HepG2 (cell line): ENCODE data around the gene PPFIA2. TPM values are rescaled to one million over a fixed set of nuclear protein-coding genes. Genes with fewer than 3 reads are reported as not detected.

Source experiments
- ATAC-seq: fragments of 200-7000 bp; cut with Tn5 transposase; 3 replicates; pipeline ENCODE4 v1.9.1; 2020; ENCODE audit warnings: mild to moderate bottlenecking, moderate library complexity
- BruUV-seq: library from RNA; stranded (reverse); fragments of 400-500 nt; replicated peaks from 2 replicates; lab custom pipeline; 2021; lab: Mats Ljungman, UMichigan
- CTCF ChIA-PET: fragments of 300-600 bp; formaldehyde crosslinking; extraction: SDS; loops from one replicate; lab custom pipeline; 2021; ENCODE audit warnings: low total read pairs, inconsistent platforms, low intra/inter-chr PET ratio; lab: Yijun Ruan, JAX
- POLR2A ChIA-PET: fragments of 350-600 bp; sonication (Branson Sonifier 250); formaldehyde crosslinking; loops from one replicate; lab custom pipeline; 2020; ENCODE audit warnings: antibody characterized with exemption, inconsistent platforms; lab: Yijun Ruan, JAX
- DNase-seq: peaks from one replicate; pipeline ENCODE4 v3.0.0-alpha.2; 2015; ENCODE audit warnings: low spot score
- FAIRE-seq: peaks from 3 replicates; lab custom pipeline; 2011; peaks lifted over from hg19 to GRCh38; lab: Jason Lieb, UNC
- H2AFZ ChIP-seq: one replicate; pipeline ENCODE4 v1.6.1; 2011; ENCODE audit warnings: low read length, inconsistent platforms
- H3K27ac ChIP-seq: fragments of 300-600 bp; 3 replicates; pipeline ENCODE4 v1.8.0; 2011; ENCODE audit warnings: mixed run types, mild to moderate bottlenecking, mixed read lengths, low read length, inconsistent platforms; ENCODE audit not compliant: insufficient read depth; ENCODE audit errors: extremely low read length
- H3K27me3 ChIP-seq, 2 experiments: fragments of 200-600 bp in 1 of 2; 2 replicates in 1 of 2; 3 replicates in 1 of 2; pipeline versions ENCODE4 v1.6.0 to v1.8.0; 2011; ENCODE audit warnings: low read length in 2 of 2, mild to moderate bottlenecking in 2 of 2, moderate library complexity in 2 of 2, inconsistent platforms in 1 of 2; ENCODE audit not compliant: insufficient read depth in 2 of 2, control insufficient read depth in 1 of 2
- H3K36me3 ChIP-seq, 2 experiments: fragments of 200-600 bp in 1 of 2; replicated peaks in 1 of 2; 2 replicates in 1 of 2; 3 replicates in 1 of 2; pipeline versions ENCODE4 v1.5.1 to v1.8.0; 2011; ENCODE audit warnings: low read length in 2 of 2, inconsistent platforms in 1 of 2; ENCODE audit not compliant: insufficient read depth in 2 of 2, control insufficient read depth in 1 of 2
- H3K4me1 ChIP-seq: 2 replicates; pipeline ENCODE4 v1.5.1; 2012; ENCODE audit warnings: low read length, inconsistent platforms; ENCODE audit not compliant: insufficient read depth
- H3K4me2 ChIP-seq: 2 replicates; pipeline ENCODE4 v1.6.0; 2011; ENCODE audit warnings: low read depth, low read length, inconsistent platforms
- H3K4me3 ChIP-seq, 3 experiments: fragments of 200-600 bp in 1 of 3; sonication (generic), shearing (Covaris generic) in 1 of 3; replicated peaks in 1 of 3; 2 replicates each; pipeline ENCODE4 v1.5.1; 2011 to 2016; ENCODE audit warnings: low read length in 3 of 3, inconsistent platforms in 2 of 3, low read depth in 2 of 3, mild to moderate bottlenecking in 2 of 3, control low read depth in 1 of 3, mixed read lengths in 1 of 3; ENCODE audit not compliant: insufficient read depth in 1 of 3
- H3K79me2 ChIP-seq: one replicate; pipeline ENCODE4 v1.6.1; 2011; ENCODE audit warnings: low read length, inconsistent platforms; ENCODE audit not compliant: insufficient read depth
- H3K9ac ChIP-seq: 2 replicates; pipeline ENCODE4 v1.6.0; 2011; ENCODE audit warnings: mild to moderate bottlenecking, low read depth, low read length, inconsistent platforms; ENCODE audit not compliant: insufficient read depth
- H3K9me3 ChIP-seq: 2 replicates; pipeline ENCODE4 v1.5.1; 2012; ENCODE audit warnings: mild to moderate bottlenecking, low read length
- H4K20me1 ChIP-seq: 2 replicates; pipeline ENCODE4 v1.6.0; 2011; ENCODE audit warnings: inconsistent platforms, mild to moderate bottlenecking, low read length, moderate library complexity; ENCODE audit not compliant: insufficient read depth
- AGO1 ChIP-seq: fragments of 200-400 bp; formaldehyde crosslinking; IDR thresholded peaks from 2 replicates; pipeline ENCODE4 v1.6.1; 2017; ENCODE audit warnings: mild to moderate bottlenecking, low read depth, low read length, moderate library complexity; ENCODE audit not compliant: poor library complexity, severe bottlenecking
- ELF1 ChIP-seq: sonication (generic); formaldehyde crosslinking; IDR thresholded peaks from 2 replicates; pipeline ENCODE4 v1.4.0; 2020; ENCODE audit warnings: missing genetic modification reagents
- EZH2 ChIP-seq: conservative IDR thresholded peaks from 2 replicates; pipeline ENCODE4 v1.6.1; 2012; ENCODE audit warnings: mild to moderate bottlenecking, low read depth, low read length, moderate library complexity
- MTF2 ChIP-seq: sonication (generic); formaldehyde crosslinking; IDR thresholded peaks from 2 replicates; pipeline ENCODE4 v1.5.0; 2020; ENCODE audit warnings: missing genetic modification reagents, borderline replicate concordance
- PREB ChIP-seq: sonication (generic); formaldehyde crosslinking; IDR thresholded peaks from 2 replicates; pipeline ENCODE4 v1.4.0; 2020; ENCODE audit warnings: missing genetic modification reagents
- ZBTB8A ChIP-seq: sonication (generic); formaldehyde crosslinking; IDR thresholded peaks from 2 replicates; pipeline ENCODE4 v1.4.0; 2020; ENCODE audit warnings: mild to moderate bottlenecking, low read depth, missing genetic modification reagents, borderline replicate concordance
- ZFP1 ChIP-seq: IDR thresholded peaks from 2 replicates; pipeline ENCODE4 v1.6.1; 2016
- WGBS: methylation state at CpG from one replicate; pipeline ENCODE4 v1.1.6; 2017; ENCODE audit warnings: low lambda C conversion rate; 5-methylcytosine and 5-hydroxymethylcytosine counted together
- in situ Hi-C: cut with HindIII; loops from 2 replicates; pipeline ENCODE4 v1.10.0; 2017; ENCODE audit warnings: low pct_unique_long_range_greater_than_20kb; ENCODE audit not compliant: extremely low pct_ligation_motif_present
- intact Hi-C: fragments of 100-400 bp; cut with micrococcal nuclease; formaldehyde crosslinking; loops from one replicate; pipeline ENCODE4 v1.10.0; 2022; ENCODE audit not compliant: unreplicated experiment
- polyA plus RNA-seq, 8 experiments: library from polyadenylated mRNA; depleted of rRNA in 3 of 8; stranded (reverse) in 7 of 8; unstranded in 1 of 8; fragments of >200 nt; fragmentation: Illumina TruSeq in 4 of 8; extraction: Trizol in 4 of 8; gene quantifications; 2 replicates each; pipeline versions ENCODE4 v1.2.1 to v1.2.3, GENCODE V29; 2011 to 2016; ENCODE audit warnings: low read depth in 4 of 8, missing spikeins in 1 of 8, mixed read lengths in 1 of 8; ENCODE audit not compliant: insufficient read depth in 1 of 8
- total RNA-seq, 5 experiments: library from RNA; depleted of rRNA; stranded (reverse); fragments of >200 nt; fragmentation: Illumina TruSeq; extraction: Trizol; gene quantifications; 2 replicates each; pipeline ENCODE4 v1.2.3, GENCODE V29; 2016; ENCODE audit warnings: low read depth in 1 of 5
- TF ChIP-seq, protein P1 (sequence below): fragments of 450-650 bp; IDR thresholded peaks from 2 replicates; pipeline ENCODE4 v1.6.1; 2017; ENCODE audit warnings: mild to moderate bottlenecking
- TF ChIP-seq, protein P2 (sequence below): sonication (generic); formaldehyde crosslinking; IDR thresholded peaks from 2 replicates; pipeline ENCODE4 v1.5.1; 2020; ENCODE audit warnings: missing genetic modification reagents, mild to moderate bottlenecking, borderline replicate concordance

PPFIA2 gene
- total and polyA plus RNA-seq, 2 of the 13 experiments (the other 11 are each of a cell fraction or from before 2014, with no cell fraction given), result 0.05 TPM; not detected in 1

DNA sequence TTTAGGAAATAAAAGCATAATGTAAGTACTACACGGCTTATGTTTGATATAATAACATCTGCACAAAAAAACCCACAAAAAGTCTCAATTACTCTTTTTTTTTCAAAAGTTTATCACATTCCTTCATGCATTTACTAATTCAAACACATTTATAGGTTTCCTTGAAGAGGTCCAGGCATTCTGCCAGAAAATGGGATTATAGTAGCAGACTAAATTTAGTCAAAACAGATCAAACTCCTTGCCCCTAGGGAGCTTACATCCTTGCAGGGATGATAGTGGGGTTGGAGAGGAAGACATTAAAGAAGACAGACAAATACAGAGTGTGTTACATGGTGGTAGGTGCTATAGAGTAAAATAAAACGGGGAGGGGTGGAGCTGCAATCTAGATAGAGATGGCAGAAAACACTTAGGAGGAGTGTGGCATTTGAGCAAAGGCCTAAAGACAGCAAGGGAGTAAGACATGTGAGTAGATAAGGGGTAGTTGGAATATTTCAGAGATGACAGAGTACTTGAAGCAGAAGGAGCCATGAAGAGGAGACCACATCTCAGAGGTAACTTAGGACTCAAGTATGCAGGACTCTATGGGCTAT, 266.9 kb downstream of the PPFIA2 start:
- no TSS peak for BruUV-seq
- no peak for ATAC-seq
- ChIA-PET CTCF (no interaction called here), POLR2A (no interaction called here)
- no peaks in the 10 kb centered on the region for H3K9me3 ChIP-seq
- FAIRE-seq, result no peak
- in situ Hi-C loops (no loop called here), intact Hi-C loops (no loop called here)
- H3K79me2 ChIP-seq, result no peaks in the 10 kb centered on the region
- H3K4me3 ChIP-seq, result no peak overlapping the region
- no peaks in the 10 kb centered on the region for H3K27me3 ChIP-seq
- H3K4me2 ChIP-seq, result no peak overlapping the region
- H3K27ac ChIP-seq, result no peak overlapping the region
- no peak for DNase-seq
- TF ChIP-seq ELF1 (CRISPR knock-in tag), result no peak
- TF ChIP-seq AGO1, result no peak
- TF ChIP-seq, protein P1, sequence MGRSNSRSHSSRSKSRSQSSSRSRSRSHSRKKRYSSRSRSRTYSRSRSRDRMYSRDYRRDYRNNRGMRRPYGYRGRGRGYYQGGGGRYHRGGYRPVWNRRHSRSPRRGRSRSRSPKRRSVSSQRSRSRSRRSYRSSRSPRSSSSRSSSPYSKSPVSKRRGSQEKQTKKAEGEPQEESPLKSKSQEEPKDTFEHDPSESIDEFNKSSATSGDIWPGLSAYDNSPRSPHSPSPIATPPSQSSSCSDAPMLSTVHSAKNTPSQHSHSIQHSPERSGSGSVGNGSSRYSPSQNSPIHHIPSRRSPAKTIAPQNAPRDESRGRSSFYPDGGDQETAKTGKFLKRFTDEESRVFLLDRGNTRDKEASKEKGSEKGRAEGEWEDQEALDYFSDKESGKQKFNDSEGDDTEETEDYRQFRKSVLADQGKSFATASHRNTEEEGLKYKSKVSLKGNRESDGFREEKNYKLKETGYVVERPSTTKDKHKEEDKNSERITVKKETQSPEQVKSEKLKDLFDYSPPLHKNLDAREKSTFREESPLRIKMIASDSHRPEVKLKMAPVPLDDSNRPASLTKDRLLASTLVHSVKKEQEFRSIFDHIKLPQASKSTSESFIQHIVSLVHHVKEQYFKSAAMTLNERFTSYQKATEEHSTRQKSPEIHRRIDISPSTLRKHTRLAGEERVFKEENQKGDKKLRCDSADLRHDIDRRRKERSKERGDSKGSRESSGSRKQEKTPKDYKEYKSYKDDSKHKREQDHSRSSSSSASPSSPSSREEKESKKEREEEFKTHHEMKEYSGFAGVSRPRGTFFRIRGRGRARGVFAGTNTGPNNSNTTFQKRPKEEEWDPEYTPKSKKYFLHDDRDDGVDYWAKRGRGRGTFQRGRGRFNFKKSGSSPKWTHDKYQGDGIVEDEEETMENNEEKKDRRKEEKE, result no peak
- no peak for TF ChIP-seq MTF2
- TF ChIP-seq PREB (CRISPR knock-in tag), result no peak
- no peak for TF ChIP-seq ZBTB8A
- TF ChIP-seq ZFP1 (CRISPR knock-in tag), result no peak
- TF ChIP-seq EZH2, result no peak
- TF ChIP-seq, protein P2, sequence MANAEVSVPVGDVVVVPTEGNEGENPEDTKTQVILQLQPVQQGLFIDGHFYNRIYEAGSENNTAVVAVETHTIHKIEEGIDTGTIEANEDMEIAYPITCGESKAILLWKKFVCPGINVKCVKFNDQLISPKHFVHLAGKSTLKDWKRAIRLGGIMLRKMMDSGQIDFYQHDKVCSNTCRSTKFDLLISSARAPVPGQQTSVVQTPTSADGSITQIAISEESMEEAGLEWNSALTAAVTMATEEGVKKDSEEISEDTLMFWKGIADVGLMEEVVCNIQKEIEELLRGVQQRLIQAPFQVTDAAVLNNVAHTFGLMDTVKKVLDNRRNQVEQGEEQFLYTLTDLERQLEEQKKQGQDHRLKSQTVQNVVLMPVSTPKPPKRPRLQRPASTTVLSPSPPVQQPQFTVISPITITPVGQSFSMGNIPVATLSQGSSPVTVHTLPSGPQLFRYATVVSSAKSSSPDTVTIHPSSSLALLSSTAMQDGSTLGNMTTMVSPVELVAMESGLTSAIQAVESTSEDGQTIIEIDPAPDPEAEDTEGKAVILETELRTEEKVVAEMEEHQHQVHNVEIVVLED (CRISPR knock-in tag), result no peak
- H3K36me3 ChIP-seq, result no peaks in the 10 kb centered on the region
- H3K4me1 ChIP-seq, result no peaks in the 10 kb centered on the region
- H4K20me1 ChIP-seq, result no peaks in the 10 kb centered on the region
- H3K9ac ChIP-seq, result no peak overlapping the region
- no peak overlapping the region for H2AFZ ChIP-seq
- WGBS, result 0% methylated on average over 2 of the region's 2 CpGs
